Posterior vena cava (tissue), 2 donors: Measurements from ENCODE around the gene CNKSR1. TPM values are rescaled to one million over a fixed set of nuclear protein-coding genes. Genes with fewer than 3 reads are reported as not detected.

Source experiments
- DNase-seq: peaks from one replicate; pipeline ENCODE4 v3.0.0-alpha.2; 2020; ENCODE audit warnings: low spot score
- intact Hi-C, 2 donors: fragments of 100-400 bp; cut with DNase I; formaldehyde crosslinking; loops; one replicate each; pipeline versions ENCODE4 v1.14.1 to v1.14.2; 2022 to 2023
- long read RNA-seq, 2 donors: library from polyadenylated mRNA; unstranded; transcript quantifications; one replicate each; pipeline ENCODE4 v2.0.0, GENCODE V29; 2020 to 2021
- total RNA-seq, 2 donors: library from RNA; stranded (reverse); fragmentation: NEBNext Ultra II Directional; extraction: Animal tissue kit (Norgen Biotek cat#: 25700); gene quantifications; one replicate each; pipeline ENCODE4 v1.2.1, GENCODE V29; 2021
- donor health status: DM: yes; HTN: yes; CAD: no.
- donor health status: DM: yes; HTN: yes; CAD: no.

CNKSR1 gene, protein sequence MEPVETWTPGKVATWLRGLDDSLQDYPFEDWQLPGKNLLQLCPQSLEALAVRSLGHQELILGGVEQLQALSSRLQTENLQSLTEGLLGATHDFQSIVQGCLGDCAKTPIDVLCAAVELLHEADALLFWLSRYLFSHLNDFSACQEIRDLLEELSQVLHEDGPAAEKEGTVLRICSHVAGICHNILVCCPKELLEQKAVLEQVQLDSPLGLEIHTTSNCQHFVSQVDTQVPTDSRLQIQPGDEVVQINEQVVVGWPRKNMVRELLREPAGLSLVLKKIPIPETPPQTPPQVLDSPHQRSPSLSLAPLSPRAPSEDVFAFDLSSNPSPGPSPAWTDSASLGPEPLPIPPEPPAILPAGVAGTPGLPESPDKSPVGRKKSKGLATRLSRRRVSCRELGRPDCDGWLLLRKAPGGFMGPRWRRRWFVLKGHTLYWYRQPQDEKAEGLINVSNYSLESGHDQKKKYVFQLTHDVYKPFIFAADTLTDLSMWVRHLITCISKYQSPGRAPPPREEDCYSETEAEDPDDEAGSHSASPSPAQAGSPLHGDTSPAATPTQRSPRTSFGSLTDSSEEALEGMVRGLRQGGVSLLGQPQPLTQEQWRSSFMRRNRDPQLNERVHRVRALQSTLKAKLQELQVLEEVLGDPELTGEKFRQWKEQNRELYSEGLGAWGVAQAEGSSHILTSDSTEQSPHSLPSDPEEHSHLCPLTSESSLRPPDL
- 1 to 10 TPM in 1 of 2 donors, under 1 TPM in 1; 0.32 to 2.4 TPM for total RNA-seq
- long read RNA-seq, donor 1 = 0 reads
- long read RNA-seq, donor 2, partial matches to known transcripts = 0 of 2 reads
- long read RNA-seq, donor 2, other reads (novel, unspliced or antisense) = 2 of 2 reads

DNA sequence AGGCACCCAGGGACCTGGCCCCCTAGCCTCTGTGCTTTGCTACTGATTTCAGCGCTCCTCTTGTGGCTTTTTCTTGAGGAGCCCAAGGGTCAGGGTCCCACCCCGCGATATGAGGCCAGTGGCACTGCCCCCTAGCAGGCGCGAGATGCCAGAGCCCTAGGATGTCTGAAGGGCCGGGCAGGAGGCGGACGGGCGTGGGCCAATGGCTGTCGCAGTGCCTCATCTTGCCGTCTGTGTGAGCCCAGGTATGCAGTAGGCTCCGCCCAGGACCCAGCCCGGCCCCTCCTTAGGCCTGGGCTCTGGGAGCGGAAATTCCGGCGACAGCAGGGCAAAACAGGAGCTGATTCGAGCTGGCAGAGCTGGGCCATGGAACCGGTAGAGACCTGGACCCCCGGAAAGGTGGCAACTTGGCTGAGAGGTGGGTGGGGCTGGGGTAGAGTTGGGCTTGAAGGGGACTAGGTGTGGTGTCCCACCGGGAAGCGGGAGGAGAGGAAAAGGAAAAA is at the start of gene CNKSR1:
Gene CNKSR1 (plus strand): TSS at position 310 of the 503 bp plus-strand sequence. CDS start 57 bp downstream, at position 367.
- no peak for DNase-seq
- intact Hi-C loops = no loop called here

DNA sequence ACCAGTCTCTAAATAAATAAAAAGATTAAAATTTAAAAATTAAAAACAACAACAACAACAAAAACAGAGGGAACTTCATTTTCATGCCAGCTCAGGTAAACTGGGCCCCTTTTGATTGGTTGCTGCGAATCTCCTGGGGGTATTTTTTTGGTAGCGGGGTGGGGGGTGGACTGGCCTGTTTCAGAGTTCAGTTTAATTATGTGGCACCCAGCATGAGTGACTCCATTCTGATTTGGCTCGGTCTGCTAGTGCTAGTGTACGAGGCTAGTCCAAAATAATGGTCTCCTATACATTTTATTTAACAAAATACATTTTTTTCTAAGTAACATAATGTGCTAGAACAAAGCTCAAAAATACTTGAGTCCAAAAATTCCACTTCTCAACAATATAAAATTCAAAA is 47.5 kb upstream of the CNKSR1 start:
- no peak for DNase-seq
- intact Hi-C loops = no loop called here

DNA sequence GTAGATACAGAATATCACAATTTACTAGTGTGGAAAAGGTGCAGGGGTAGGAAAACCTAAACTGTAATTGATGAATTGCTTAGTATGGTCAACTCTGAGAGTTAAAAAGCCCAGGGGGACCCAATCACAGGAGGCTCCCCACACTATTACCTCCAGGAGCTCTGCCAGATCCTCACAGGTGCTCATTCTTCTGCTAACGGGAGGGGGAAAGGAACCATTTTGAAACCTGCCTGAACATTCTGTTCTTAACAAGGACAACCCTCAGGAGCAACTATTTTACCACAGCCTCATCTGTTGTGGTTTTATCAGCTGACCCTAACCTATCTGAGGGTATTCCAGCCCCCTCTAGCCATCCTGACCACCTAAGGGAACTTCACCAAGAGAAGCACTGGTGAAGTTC is 46.6 kb upstream of the CNKSR1 start:
- no peak for DNase-seq
- intact Hi-C loops = no loop called here

DNA sequence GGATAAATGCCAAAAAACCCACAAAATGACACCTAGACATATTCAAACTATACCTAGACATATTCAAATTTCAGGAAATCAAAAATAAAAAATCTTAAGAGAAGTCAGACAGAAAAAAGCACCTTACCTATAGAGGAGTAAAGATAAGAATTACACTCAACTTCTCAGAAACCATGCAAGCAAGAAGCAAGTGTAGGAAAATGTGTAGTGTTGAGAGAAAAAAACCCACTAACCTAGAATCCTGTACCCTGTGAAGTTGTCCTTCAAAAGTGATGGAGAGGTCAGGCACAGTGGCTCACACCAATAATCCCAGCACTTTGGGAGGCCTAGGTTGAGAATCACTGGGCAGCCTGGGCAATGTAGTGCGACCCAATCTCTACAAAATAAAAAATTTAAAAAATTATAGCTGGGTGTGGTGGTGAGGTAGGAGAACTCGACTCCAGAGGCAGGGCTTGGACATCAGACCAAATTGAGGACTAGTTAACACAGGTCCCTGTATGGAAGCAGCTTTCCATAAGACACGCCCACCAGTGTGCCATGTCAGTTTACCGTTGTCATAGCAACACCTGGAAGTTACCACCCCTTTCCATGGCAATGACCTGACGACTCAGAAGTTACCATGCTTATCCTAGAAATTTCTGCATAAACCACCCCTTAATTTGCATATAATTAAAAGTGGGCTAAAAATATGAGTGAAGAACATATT is 45.0 kb upstream of the CNKSR1 start:
- intact Hi-C loops = no loop called here
- no peak for DNase-seq

DNA sequence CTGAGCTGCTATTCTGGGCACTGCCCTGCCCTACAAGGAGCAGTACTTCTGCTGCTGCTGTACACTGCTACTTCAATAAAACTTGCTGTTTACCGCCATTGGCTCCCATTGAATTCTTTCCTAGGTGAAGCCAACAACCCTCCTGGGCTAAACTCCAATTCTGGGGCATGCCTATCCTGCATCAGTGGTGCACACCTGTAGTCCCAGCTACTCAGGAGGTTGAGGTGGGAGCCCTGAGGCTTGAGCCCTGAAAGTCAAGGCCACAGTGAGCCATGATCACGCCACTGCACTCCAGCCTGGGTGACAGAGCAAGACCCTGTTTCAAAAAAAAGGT is 44.5 kb upstream of the CNKSR1 start:
- DNase-seq = no peak
- intact Hi-C loops = no loop called here

DNA sequence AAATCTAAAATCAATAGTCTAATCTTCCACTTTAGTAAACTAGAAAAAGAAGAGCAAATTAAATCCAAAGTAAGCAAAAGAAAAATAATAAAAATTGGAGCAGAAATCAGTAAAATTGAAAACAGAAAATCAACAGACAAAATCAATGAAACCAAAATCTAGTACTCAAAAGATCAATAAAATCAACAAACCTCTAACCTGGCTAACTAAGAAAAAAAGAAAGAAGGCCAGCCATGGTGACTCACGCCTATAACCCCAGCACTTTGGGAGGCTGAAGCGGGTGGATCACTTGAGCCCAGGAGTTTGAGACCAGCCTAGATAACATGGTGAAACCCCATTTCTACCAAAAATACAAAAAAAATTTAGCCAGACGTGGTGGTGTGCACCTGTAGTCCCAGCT is 42.8 kb upstream of the CNKSR1 start:
- intact Hi-C loops = no loop called here
- DNase-seq = no peak

DNA sequence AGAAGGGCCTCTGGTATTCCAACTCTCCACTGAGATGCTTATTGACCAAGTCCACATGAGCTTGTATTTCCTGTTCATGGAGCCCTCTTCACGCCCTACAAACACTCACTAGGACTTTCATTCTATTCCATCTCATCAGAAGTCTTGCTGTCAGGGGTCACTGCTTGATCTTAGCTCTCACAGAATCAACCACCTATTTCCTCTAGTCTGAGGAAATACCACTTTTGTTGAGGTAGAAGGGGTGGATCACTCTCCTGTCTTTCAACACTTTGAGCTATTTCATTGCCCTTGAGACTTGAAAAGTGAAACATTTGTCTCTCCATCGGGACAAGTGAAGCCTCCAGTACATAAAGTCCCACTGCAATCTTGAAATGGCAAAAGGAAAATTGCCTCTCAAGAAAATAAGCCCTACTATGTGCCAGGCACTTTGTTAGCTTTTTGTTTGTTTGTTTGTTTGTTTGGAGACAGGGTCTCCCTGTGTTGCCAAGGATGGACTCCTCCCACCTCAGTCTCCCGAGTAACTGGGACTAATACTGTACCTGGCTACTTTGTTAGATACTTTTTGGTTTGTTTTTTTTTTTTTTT is 38.2 kb upstream of the CNKSR1 start:
- intact Hi-C loops = no loop called here
- no peak for DNase-seq

DNA sequence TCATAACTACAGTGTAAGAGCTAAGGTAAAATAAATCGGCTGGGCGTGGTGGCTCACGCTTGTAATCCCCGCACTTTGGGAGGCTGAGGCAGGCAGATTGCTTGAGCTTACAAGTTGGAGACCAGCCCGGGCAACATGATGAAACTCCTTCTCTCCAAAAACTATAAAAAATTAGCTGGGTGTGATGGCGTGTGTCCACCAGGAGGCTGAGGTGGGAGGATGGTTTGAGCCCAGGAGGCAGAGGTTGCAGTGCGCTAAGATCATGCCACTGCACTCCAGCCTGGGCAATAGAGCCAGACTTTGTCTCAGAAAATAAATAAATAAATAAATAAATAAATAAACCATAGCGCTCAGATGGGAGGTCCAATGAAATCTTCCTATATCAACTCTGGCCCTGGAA is 35.1 kb upstream of the CNKSR1 start:
- intact Hi-C loops = loop anchor here (10.0 kb wide), 1 partner anchor 107 kb away; no protein-coding TSS in a partner anchor
- DNase-seq = no peak

DNA sequence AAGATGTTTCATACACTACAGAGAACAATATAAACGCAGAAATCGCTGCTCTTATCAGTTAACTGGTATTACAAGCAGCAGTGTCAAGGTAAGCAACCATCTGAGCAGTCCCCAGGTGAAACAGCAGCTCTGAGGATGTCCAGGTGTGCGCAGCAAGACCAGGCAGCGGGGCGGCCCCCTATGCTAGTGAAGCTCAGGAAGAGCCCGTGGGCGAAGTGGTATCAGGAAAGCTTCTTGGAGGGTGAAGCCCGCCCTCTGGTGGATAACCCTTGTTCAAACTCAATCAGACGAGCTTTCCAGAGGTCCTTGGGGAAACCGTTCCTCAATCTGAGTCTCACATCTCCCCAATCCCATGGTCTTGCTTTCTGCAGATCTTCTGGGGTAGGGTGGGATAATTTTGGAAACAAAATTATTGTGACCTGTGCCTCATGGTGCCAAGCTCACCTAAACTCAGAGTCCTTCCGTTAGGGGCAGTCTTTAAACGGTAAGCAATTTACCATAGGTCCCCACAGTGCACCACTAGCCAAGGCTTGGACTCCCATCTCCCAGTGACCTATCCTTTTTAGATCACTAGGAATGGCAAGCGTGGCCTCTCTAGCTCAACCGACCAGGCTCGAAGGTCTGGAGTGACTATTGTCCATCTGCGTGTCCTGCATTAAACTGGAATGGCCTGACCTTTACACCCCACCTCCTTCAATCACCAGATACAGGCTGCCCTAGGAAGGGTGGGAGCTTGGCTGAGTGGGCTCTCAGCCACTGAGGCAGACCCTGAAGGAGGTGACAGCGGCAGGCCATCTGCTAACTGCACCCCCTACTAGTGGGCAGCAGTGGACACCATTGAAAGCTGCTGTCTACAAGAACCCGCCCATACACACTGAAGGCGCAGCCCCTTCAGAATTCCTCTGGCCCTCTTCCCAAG is 32.0 kb upstream of the CNKSR1 start:
- peak; percentile 87 for DNase-seq

DNA sequence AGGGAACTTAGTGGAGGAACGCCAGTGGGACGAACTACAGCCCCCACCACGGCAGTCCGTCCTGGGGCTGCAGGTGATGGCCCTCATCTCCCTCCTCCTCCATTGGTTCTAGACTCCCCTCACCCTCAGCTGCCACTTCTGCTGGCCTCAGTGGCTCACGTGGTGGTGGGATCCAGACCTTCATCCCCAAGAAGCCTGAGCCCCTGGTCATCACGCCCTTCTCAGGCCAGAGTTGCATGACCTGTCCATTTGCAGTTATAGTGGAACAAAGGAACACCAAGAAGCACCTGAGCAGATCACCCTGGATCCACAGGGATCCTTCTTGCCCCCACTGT is 31.4 kb upstream of the CNKSR1 start:
- no peak for DNase-seq

More for the DNA sequence above, 32.0 kb upstream of the CNKSR1 start:
- intact Hi-C loops = loop anchor here (2.0 to 10.0 kb wide), 4 partner anchors 43 to 1552 kb away; no protein-coding TSS in a partner anchor

DNA sequence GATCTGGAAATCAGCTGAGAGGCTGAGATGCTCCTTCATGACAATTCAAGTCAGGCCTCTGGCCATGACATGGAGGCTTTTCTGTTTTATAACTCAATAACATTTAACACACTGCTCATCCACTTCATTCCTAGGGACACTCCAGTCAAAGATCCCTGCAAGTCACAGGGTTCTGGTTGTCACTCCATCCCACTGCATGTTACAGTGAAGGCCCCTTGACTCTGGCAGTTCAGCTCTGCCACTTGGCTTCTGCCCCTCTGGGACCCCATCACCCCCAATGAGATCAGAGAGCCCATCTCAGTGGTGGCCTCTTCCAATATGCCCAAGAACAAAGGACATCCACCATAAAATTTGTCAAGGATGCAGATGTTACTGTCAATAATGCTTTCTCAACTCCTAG is 28.4 kb upstream of the CNKSR1 start:
- intact Hi-C loops = loop anchor here (5.0 to 10.0 kb wide), 3 partner anchors 47 to 1548 kb away; no protein-coding TSS in a partner anchor
- no peak for DNase-seq

More for the DNA sequence above, 31.4 kb upstream of the CNKSR1 start:
- intact Hi-C loops = loop anchor here (2.0 to 10.0 kb wide), 4 partner anchors 44 to 1551 kb away; no protein-coding TSS in a partner anchor

DNA sequence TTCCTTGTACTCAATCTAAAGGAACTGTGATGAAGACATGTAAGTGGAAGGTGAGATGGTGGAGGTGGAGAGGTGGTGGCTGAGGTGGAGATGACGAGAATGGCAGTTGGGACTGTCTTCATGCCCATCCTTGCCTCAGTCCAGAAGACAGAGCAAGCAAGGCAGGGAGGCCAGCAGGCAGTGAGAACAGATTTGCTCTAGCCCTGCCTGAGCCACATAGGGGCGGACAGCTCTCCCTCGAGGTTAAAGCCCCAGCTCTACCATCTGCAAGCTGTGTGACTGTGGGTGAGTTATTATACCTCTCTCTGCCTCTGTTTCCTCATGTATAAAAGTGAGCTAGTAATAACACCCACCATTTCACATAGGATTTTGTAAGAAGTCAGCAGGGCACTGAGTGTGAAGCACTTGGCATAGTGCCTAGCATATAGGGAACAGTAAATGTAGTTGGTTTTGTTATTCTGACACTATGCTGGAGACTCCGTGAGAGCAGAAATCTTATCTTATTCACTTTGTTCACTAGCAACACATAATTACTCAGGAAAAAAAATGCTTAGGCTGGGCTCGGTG is 23.2 kb upstream of the CNKSR1 start:
- DNase-seq = no peak
- intact Hi-C loops = no loop called here

DNA sequence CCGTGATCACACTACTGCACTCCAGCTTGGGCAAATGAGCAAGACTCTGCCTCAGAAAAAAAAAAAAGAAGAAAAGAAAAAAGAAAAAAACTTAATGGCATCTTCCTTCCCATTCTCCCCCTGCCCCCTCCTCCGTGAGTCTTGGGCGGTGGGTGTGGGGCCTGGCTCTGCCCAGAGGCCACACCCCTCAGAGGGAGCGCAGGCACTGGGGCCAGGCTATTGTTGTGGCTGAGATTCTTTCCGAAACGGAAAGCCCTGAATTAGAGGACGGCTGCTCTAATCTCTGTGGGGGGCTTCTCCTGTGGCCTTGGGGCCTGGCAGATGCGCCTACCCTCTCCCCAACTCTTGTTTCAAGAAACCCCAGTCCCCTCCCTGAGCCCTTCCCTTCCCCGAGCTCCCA is 22.5 kb upstream of the CNKSR1 start:
- intact Hi-C loops = no loop called here
- DNase-seq = no peak

DNA sequence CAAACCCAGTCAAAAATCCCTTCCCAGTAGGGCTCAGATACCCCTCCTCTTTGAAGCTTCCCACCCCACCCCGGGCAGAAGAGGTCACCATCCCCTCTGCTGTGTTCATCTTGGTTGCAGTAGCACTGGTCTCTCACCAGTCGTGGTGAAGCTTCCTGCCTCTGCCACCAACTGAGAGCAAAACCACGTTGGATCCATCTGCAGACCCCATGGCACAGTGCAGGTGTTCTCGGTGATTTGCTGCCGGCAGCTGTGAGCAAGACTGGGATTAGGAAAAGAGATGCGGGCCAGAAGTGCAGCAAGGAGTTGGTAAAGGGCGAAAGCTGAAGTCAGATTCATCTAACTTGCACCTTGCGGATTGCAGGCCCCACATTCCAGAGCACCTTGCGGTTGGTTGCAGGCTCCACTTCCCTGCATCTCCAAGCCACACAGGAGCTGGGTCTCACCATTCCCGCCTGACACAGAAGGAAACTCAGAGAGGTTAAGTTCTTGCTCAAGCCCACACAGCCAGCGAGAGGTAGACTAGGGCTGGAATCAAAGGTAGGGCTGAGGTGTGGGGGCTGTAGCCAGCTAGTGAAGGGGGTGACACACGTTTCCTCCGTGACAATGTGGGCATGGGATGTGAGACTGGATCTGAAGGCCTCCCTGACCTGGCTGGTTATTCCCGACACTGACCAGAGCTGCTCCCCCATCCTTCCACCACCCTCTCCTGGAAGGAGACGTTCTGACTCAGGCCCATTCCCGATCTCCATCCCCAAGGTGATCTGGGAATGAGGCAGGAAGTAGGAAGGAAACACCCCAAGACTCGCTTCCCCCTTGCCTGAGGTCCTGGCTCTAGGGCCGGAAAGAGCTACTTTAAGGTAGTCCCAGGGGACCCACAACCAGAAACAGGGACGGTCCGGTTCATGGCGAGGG is 21.7 kb upstream of the CNKSR1 start:
- DNase-seq = peak; percentile 56
- intact Hi-C loops = no loop called here

DNA sequence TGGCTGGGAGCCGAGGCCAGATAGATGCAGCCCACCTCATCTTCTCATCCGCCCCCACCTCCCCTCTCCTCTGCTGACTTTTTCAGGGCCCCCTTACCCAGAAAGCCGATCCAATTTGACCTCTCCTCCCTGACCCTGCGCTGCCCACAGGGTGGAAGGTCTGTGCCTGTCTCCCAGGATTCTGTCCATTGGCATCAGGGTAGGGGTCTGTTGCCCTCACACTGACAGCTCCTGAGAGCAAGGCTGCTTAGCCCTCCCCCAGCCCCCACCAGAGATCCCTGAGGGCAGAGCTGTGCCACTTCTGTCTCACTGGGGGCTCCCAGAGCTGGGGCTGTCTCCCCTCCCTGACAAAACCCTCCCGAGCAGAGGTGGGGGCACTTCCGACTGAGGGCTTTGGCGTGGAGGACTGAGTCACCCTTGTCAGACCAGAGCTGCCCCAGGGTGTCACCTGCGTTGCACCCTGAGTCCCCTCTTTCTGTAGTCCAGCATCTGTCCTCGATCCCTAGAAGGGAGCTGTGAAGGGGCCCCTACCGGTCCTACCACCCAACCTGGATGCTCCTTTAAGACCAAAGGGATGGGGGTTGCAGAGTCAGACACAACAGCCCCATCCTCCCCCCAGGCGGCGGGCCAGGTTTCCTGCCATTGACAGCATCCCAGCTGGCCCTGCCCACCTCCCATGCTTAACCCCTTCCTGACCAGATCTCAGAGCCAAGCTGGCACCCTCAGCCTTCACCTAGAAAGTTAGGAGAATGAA is 20.8 kb upstream of the CNKSR1 start:
- intact Hi-C loops = no loop called here
- DNase-seq = peak; percentile 84

DNA sequence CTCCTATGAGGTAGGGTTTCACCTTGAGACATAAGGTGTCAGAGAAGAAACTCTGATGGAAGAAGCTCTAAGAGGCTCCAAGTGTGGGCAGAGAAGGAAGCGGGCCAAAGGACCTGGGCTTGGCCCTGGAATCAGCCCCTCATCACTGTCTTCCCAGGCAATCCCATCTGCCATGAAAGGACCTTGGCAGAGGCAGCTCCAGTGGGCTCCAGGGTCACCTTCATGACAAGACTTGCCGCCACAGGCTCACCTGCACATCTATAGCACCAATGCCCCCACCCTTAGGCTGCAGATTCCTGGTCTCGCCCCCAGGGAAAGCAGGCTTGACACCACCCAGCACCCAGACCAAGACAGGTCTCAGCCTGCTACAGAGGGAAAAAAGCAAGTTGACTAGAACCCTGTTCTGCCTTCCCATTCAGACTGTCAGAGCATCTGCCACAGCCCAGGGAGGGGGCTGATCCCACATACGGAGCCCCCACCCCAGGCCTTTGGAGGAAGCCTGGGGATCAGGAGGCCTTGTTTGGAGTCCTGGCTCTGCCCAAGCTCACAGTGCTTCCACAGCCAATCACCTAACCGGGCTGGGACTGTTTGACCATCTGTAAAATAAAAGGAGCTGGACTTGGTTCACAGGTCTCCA is 18.9 kb upstream of the CNKSR1 start:
- intact Hi-C loops = no loop called here
- peak; percentile 31 for DNase-seq
